H1 (cell line): ENCODE results near the gene GSTCD. TPM values are rescaled to one million over a fixed set of nuclear protein-coding genes. Genes with fewer than 3 reads are reported as not detected.

ENCODE experiments used
- CTCF ChIA-PET: fragments of 300-600 bp; sonication (Branson Sonifier 250); formaldehyde crosslinking; loops from one replicate; lab custom pipeline; 2021; ENCODE audit not compliant: partially characterized antibody; lab: Charles Lee
- POLR2A ChIA-PET: fragments of 300-600 bp; sonication (Branson Sonifier 250); formaldehyde crosslinking; loops from one replicate; lab custom pipeline; 2021; ENCODE audit warnings: inconsistent platforms; ENCODE audit not compliant: partially characterized antibody; lab: Charles Lee
- DNase-seq, 2 experiments: peaks; one replicate each; pipeline versions ENCODE4 v3.0.0 to v3.0.0-alpha.2; 2010 to 2022; ENCODE audit warnings: low spot score in 2 of 2, low read depth in 1 of 2, mixed read lengths in 1 of 2
- FAIRE-seq: peaks from 2 replicates; lab custom pipeline; 2011; peaks lifted over from hg19 to GRCh38; lab: Jason Lieb, UNC
- H2AFZ ChIP-seq: 2 replicates; pipeline ENCODE4 v1.8.1; 2012; ENCODE audit warnings: low read length, inconsistent platforms
- H2AK5ac ChIP-seq: 2 replicates; pipeline ENCODE4 v1.6.1; 2013; ENCODE audit warnings: low read depth, low read length
- H2BK120ac ChIP-seq: replicated peaks from 2 replicates; pipeline ENCODE3; 2013; ENCODE audit warnings: low read depth, low read length, inconsistent platforms
- H2BK12ac ChIP-seq: 2 replicates; pipeline ENCODE4 v1.6.1; 2013; ENCODE audit warnings: low read depth, low read length
- H2BK15ac ChIP-seq: 2 replicates; pipeline ENCODE4 v1.6.1; 2013; ENCODE audit warnings: low read length
- H2BK20ac ChIP-seq: 2 replicates; pipeline ENCODE4 v1.6.1; 2013; ENCODE audit warnings: low read length
- H2BK5ac ChIP-seq: 2 replicates; pipeline ENCODE4 v1.6.1; 2013; ENCODE audit warnings: low read depth, low read length
- H3K14ac ChIP-seq: 2 replicates; pipeline ENCODE4 v1.6.1; 2013; ENCODE audit warnings: inconsistent platforms; ENCODE audit not compliant: insufficient read length
- H3K18ac ChIP-seq: 2 replicates; pipeline ENCODE4 v1.6.1; 2013; ENCODE audit warnings: low read length; ENCODE audit errors: extremely low read depth
- H3K23ac ChIP-seq: 2 replicates; pipeline ENCODE4 v1.6.1; 2013; ENCODE audit warnings: inconsistent platforms; ENCODE audit not compliant: insufficient read length
- H3K23me2 ChIP-seq: 2 replicates; pipeline ENCODE4 v1.6.1; 2013; ENCODE audit warnings: low read depth, low read length
- H3K27ac ChIP-seq: 2 replicates; pipeline ENCODE4 v1.6.1; 2011; ENCODE audit warnings: low read depth, low read length, inconsistent platforms
- H3K27me3 ChIP-seq, 4 experiments: replicated peaks in 1 of 4; 1 replicate in 1 of 4; 2 replicates in 3 of 4; pipeline versions ENCODE4 v1.6.1 to v1.8.1; 2011 to 2013; ENCODE audit warnings: low read length in 3 of 4, mild to moderate bottlenecking in 3 of 4, inconsistent platforms in 2 of 4, mixed read lengths in 2 of 4, moderate library complexity in 1 of 4; ENCODE audit not compliant: control insufficient read depth in 3 of 4, insufficient read depth in 3 of 4; ENCODE audit errors: extremely low read depth in 1 of 4
- H3K36me3 ChIP-seq, 4 experiments: 2 replicates each; pipeline versions ENCODE4 v1.6.1 to v1.8.1; 2011 to 2013; ENCODE audit warnings: mild to moderate bottlenecking in 4 of 4, low read length in 3 of 4, moderate library complexity in 2 of 4, control low read depth in 1 of 4, inconsistent platforms in 1 of 4; ENCODE audit not compliant: insufficient read depth in 4 of 4, control insufficient read depth in 2 of 4
- H3K4ac ChIP-seq: replicated peaks from 2 replicates; pipeline ENCODE3; 2013; ENCODE audit warnings: low read length, low read depth, mixed read lengths, inconsistent platforms; ENCODE audit not compliant: insufficient read length
- H3K4me1 ChIP-seq, 4 experiments: replicated peaks in 1 of 4; 1 replicate in 1 of 4; 2 replicates in 3 of 4; pipeline versions ENCODE4 v1.6.1 to v1.8.1; 2011 to 2013; ENCODE audit warnings: low read length in 3 of 4, inconsistent platforms in 2 of 4, mixed read lengths in 1 of 4; ENCODE audit not compliant: insufficient read depth in 4 of 4, control insufficient read depth in 3 of 4
- H3K4me2 ChIP-seq, 2 experiments: 2 replicates each; pipeline versions ENCODE4 v1.6.1 to v1.8.1; 2011 to 2013; ENCODE audit warnings: low read depth in 2 of 2, low read length in 2 of 2, control low read depth in 1 of 2, inconsistent platforms in 1 of 2, mild to moderate bottlenecking in 1 of 2; ENCODE audit not compliant: insufficient read depth in 1 of 2
- H3K4me3 ChIP-seq, 4 experiments: fragments of 200-600, 300-600 bp in 1 of 4; sonication (generic), shearing (Covaris generic), sonication (Bioruptor Twin) in 1 of 4; 2 replicates each; pipeline versions ENCODE4 v1.5.1 to v1.8.1; 2011 to 2016; ENCODE audit warnings: low read length in 4 of 4, low read depth in 3 of 4, control low read depth in 2 of 4, inconsistent platforms in 2 of 4, mild to moderate bottlenecking in 2 of 4, mixed read lengths in 1 of 4, moderate library complexity in 1 of 4; ENCODE audit not compliant: insufficient read depth in 2 of 4; ENCODE audit errors: extremely low read depth in 1 of 4
- H3K56ac ChIP-seq: replicated peaks from 2 replicates; pipeline ENCODE3; 2013; ENCODE audit warnings: low read depth, mild to moderate bottlenecking, mixed read lengths, low read length, inconsistent platforms; ENCODE audit not compliant: insufficient read length
- H3K79me1 ChIP-seq: 2 replicates; pipeline ENCODE4 v1.6.1; 2013; ENCODE audit warnings: low read depth, low read length, control low read depth
- H3K79me2 ChIP-seq, 2 experiments: 2 replicates each; pipeline versions ENCODE4 v1.6.1 to v1.8.1; 2012 to 2013; ENCODE audit warnings: low read length in 2 of 2, mild to moderate bottlenecking in 2 of 2, inconsistent platforms in 1 of 2; ENCODE audit not compliant: insufficient read depth in 2 of 2, control insufficient read depth in 1 of 2
- H3K9ac ChIP-seq, 4 experiments: replicated peaks in 1 of 4; 1 replicate in 1 of 4; 2 replicates in 3 of 4; pipeline versions ENCODE4 v1.6.1 to v1.8.1; 2011 to 2013; ENCODE audit warnings: low read depth in 3 of 4, low read length in 3 of 4, control low read depth in 2 of 4, mild to moderate bottlenecking in 2 of 4, moderate library complexity in 2 of 4, inconsistent platforms in 1 of 4; ENCODE audit errors: extremely low read depth in 1 of 4
- H3K9me3 ChIP-seq, 2 experiments: 2 replicates each; pipeline versions ENCODE4 v1.6.1 to v1.8.1; 2012 to 2013; ENCODE audit warnings: mild to moderate bottlenecking in 2 of 2, moderate library complexity in 2 of 2, control low read depth in 1 of 2, inconsistent platforms in 1 of 2, low read depth in 1 of 2, low read length in 1 of 2, mixed read lengths in 1 of 2; ENCODE audit not compliant: insufficient read depth in 2 of 2
- H4K20me1 ChIP-seq, 2 experiments: replicated peaks in 1 of 2; 2 replicates each; pipeline versions ENCODE3 to v1.8.1; 2011 to 2013; ENCODE audit warnings: inconsistent platforms in 2 of 2, low read length in 2 of 2, mild to moderate bottlenecking in 1 of 2; ENCODE audit not compliant: insufficient read depth in 2 of 2, control insufficient read depth in 1 of 2
- H4K5ac ChIP-seq: 2 replicates; pipeline ENCODE4 v1.6.1; 2013; ENCODE audit warnings: low read length, low read depth, mixed read lengths, inconsistent platforms; ENCODE audit not compliant: insufficient read length
- H4K8ac ChIP-seq: 2 replicates; pipeline ENCODE4 v1.8.0; 2013; ENCODE audit warnings: mild to moderate bottlenecking, moderate library complexity, low read length, inconsistent platforms; ENCODE audit not compliant: insufficient read depth; ENCODE audit errors: extremely low read depth
- H4K91ac ChIP-seq: replicated peaks from 2 replicates; pipeline ENCODE3; 2013; ENCODE audit warnings: low read length, mixed read lengths, inconsistent platforms; ENCODE audit not compliant: insufficient read length
- NRF1 ChIP-seq: IDR thresholded peaks from 2 replicates; pipeline ENCODE4 v1.6.1; 2011; ENCODE audit warnings: mild to moderate bottlenecking, low read depth, low read length, improper control_type of control experiment
- POLR2AphosphoS5 ChIP-seq: IDR thresholded peaks from 2 replicates; pipeline ENCODE4 v1.6.1; 2011; ENCODE audit warnings: low read depth, low read length
- SAP30 ChIP-seq: fragments of 300-600 bp; sonication (generic); IDR thresholded peaks from 2 replicates; pipeline ENCODE4 v1.7.1; 2012; ENCODE audit warnings: low read length, moderate library complexity, mild to moderate bottlenecking, inconsistent platforms; ENCODE audit not compliant: insufficient read depth, insufficient replicate concordance
- SIN3A ChIP-seq, 2 experiments: IDR thresholded peaks in 1 of 2; conservative IDR thresholded peaks in 1 of 2; 2 replicates each; pipeline ENCODE4 v1.6.1; 2011 to 2012; ENCODE audit warnings: low read length in 2 of 2, improper control_type of control experiment in 1 of 2, low read depth in 1 of 2, mild to moderate bottlenecking in 1 of 2
- SIRT6 ChIP-seq: IDR thresholded peaks from one replicate; pipeline ENCODE4 v1.7.1; 2012; ENCODE audit warnings: low read length, inconsistent platforms
- SIX5 ChIP-seq: IDR thresholded peaks from 2 replicates; pipeline ENCODE4 v1.6.1; 2011; ENCODE audit warnings: mild to moderate bottlenecking, low read depth, low read length
- YY1 ChIP-seq: IDR thresholded peaks from 2 replicates; pipeline ENCODE4 v1.6.1; 2011; ENCODE audit warnings: low read depth, mild to moderate bottlenecking, low read length
- WGBS, 2 experiments: shearing (Covaris generic) in 1 of 2; methylation state at CpG; one replicate each; pipeline versions ENCODE4 v1.1.6 to v1.1.7; 2013 to 2015; ENCODE audit warnings: low lambda C conversion rate in 2 of 2, mixed read lengths in 2 of 2, inconsistent platforms in 1 of 2, low coverage in 1 of 2, missing lambda C conversion rate in 1 of 2; ENCODE audit not compliant: insufficient replicate concordance in 2 of 2, insufficient coverage in 1 of 2, insufficient read length in 1 of 2; ENCODE audit errors: extremely low coverage in 1 of 2, missing lambda C conversion rate in 1 of 2; 5-methylcytosine and 5-hydroxymethylcytosine counted together
- polyA plus RNA-seq, 7 experiments: library from polyadenylated mRNA; depleted of rRNA in 3 of 7; stranded (reverse) in 5 of 7; unstranded in 2 of 7; fragments of >200 nt in 5 of 7; fragments of 200-250 nt in 2 of 7; gene quantifications; 1 replicate in 5 of 7; 2 replicates in 1 of 7; 4 replicates in 1 of 7; pipeline versions ENCODE4 v1.2.1 to v1.2.3, GENCODE V29; 2011 to 2013; ENCODE audit warnings: missing spikeins in 2 of 7, mixed read lengths in 2 of 7
- total RNA-seq: library from RNA; stranded (reverse); fragmentation: NEBNext Ultra II Directional; extraction: Animal tissue kit (Norgen Biotek cat#: 25700); gene quantifications from 2 replicates; pipeline ENCODE4 v1.2.1, GENCODE V29; 2021
- TF ChIP-seq, protein P1 (sequence below): IDR thresholded peaks from 2 replicates; pipeline ENCODE4 v1.6.1; 2011; ENCODE audit warnings: low read depth, mild to moderate bottlenecking, low read length; ENCODE audit not compliant: insufficient read depth

GSTCD gene
- total and polyA plus RNA-seq, 2 of the 8 experiments (the other 6 are each of a cell fraction or from before 2014, with no cell fraction given), result 8.5 to 24.6 TPM

DNA sequence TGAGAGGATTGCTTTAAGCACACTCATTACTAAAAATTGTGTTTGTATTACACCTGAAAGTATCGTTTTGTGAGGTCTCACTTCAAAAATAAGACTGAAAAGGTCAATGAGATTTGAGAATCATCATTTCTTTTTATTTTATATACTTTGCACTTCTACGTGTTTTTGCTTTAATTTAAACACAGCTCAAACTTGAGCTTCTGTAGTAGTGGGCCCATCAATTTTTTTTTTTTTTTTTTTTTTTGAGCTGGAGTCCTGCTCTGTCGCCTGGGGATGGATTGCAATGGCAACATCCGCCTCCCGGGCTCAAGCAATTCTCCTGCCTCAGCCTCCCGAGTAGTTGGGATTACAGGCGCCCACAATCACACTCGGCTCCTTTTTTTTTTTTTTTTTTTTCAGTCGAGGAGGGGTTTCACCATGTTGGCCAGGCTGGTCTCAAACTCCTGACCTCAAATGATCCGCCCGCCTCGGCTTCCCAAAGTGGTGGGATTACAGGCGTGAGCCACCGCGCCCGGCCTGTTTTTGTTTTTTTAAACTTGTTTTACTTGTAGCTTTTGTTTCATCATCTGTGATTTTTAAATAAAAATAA is 1.5 kb downstream of the GSTCD start:
- WGBS, 2 experiments, result 83% methylated on average over 10 of the region's 16 CpGs; no CpG with 5 or more reads in 1 of the 2 experiments
- no peak overlapping the region for H3K23ac ChIP-seq
- no peak overlapping the region for H3K4ac ChIP-seq
- H3K4me3 ChIP-seq, result peak overlapping the region in 3 of 4 experiments; percentile 89 to 92 (median 91); a peak in 4 of 8 replicates
- no peak for FAIRE-seq
- H2AFZ ChIP-seq, result no peak overlapping the region
- no peak overlapping the region for H4K8ac ChIP-seq
- no peak overlapping the region for H3K14ac ChIP-seq
- H3K9me3 ChIP-seq, result no peaks in the 10 kb centered on the region
- H3K79me2 ChIP-seq, result peaks cover 0 to 59% of the 10 kb centered on the region in 2 experiments; a peak in 3 of 4 replicates
- no peaks in the 10 kb centered on the region for H3K27me3 ChIP-seq
- DNase-seq, result no peak
- H3K56ac ChIP-seq, result no peak overlapping the region
- no peaks in the 10 kb centered on the region; a peak in 1 of 8 replicates for H3K36me3 ChIP-seq
- H2BK120ac ChIP-seq, result no peak overlapping the region
- peaks cover 2% of the 10 kb centered on the region for H3K23me2 ChIP-seq
- H2BK15ac ChIP-seq, result no peak overlapping the region
- H3K79me1 ChIP-seq, result 0 out of 2 replicates have a peak, but pooled peaks cover 3% of the 10 kb centered on the region
- H4K20me1 ChIP-seq, result peaks cover 0 to 6% of the 10 kb centered on the region in 2 experiments
- H2BK5ac ChIP-seq, result no peak overlapping the region
- ChIA-PET CTCF (interaction anchor here (0.6 to 1.5 kb wide), 3 partner anchors 9 to 165 kb away, joined by 3 to 4 read pairs (median 3); no protein-coding TSS in a partner anchor), POLR2A (no interaction called here)
- H3K27ac ChIP-seq, result no peak overlapping the region
- no peak overlapping the region for H2BK12ac ChIP-seq
- H3K4me2 ChIP-seq, result peak overlapping the region; percentile 70 to 78; a peak in 3 of 4 replicates
- H2AK5ac ChIP-seq, result no peak overlapping the region
- 0 out of 7 replicates have a peak, but pooled peaks cover 0 to 2% (median under 1%) of the 10 kb centered on the region in 4 experiments for H3K4me1 ChIP-seq
- no peak overlapping the region for H3K9ac ChIP-seq
- no peak overlapping the region for H3K18ac ChIP-seq
- TF ChIP-seq NRF1 (no peak), SAP30 (no peak), SIRT6 (no peak), POLR2AphosphoS5 (no peak), SIN3A (conservative IDR thresholded peaks at IDR 0.05 in 1 of 2, IDR thresholded peaks at IDR 0.05 in 1 of 2; ENCODE audit: low read depth in 1 of 2, low read length in 2 of 2) (no peak), YY1 (no peak), SIX5 (no peak)
- TF ChIP-seq, protein P1, sequence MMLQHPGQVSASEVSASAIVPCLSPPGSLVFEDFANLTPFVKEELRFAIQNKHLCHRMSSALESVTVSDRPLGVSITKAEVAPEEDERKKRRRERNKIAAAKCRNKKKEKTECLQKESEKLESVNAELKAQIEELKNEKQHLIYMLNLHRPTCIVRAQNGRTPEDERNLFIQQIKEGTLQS, result no peak
- H2BK20ac ChIP-seq, result no peak overlapping the region
- no peak overlapping the region for H4K5ac ChIP-seq
- H4K91ac ChIP-seq, result no peak overlapping the region
